DOHH2 (cell line): Measurements from ENCODE around the gene WTAP.

Source experiments
- H3F3A ChIP-seq: fragments of 200-600 bp; sonication (generic), shearing (Covaris generic); 2 replicates; pipeline ENCODE4 v1.6.0; 2016; ENCODE audit warnings: antibody characterized with exemption, mild to moderate bottlenecking; ENCODE audit not compliant: control insufficient read depth, insufficient read depth
- H3K27ac ChIP-seq: fragments of 200-600 bp; sonication (generic); 2 replicates; pipeline ENCODE4 v1.5.1; 2014; ENCODE audit warnings: low read depth, mild to moderate bottlenecking, low read length, moderate library complexity
- H3K27me3 ChIP-seq: fragments of 200-600 bp; sonication (generic); 2 replicates; pipeline ENCODE4 v1.6.1; 2014; ENCODE audit warnings: mild to moderate bottlenecking, low read length, mixed read lengths; ENCODE audit not compliant: control insufficient read depth
- H3K36me3 ChIP-seq: fragments of 200-600 bp; sonication (generic); 2 replicates; pipeline ENCODE4 v1.6.1; 2014; ENCODE audit warnings: mild to moderate bottlenecking, low read length, moderate library complexity, mixed read lengths; ENCODE audit not compliant: control insufficient read depth
- H3K4me1 ChIP-seq: fragments of 200-600 bp; sonication (generic); 2 replicates; pipeline ENCODE4 v1.6.1; 2014; ENCODE audit warnings: mild to moderate bottlenecking, low read length, mixed read lengths; ENCODE audit not compliant: control insufficient read depth
- H3K4me2 ChIP-seq: fragments of 200-600 bp; sonication (generic); 2 replicates; pipeline ENCODE4 v1.6.0; 2014; ENCODE audit warnings: mild to moderate bottlenecking, low read length, moderate library complexity
- H3K4me3 ChIP-seq: fragments of 200-600 bp; sonication (generic); 2 replicates; pipeline ENCODE4 v1.5.1; 2014; ENCODE audit warnings: mild to moderate bottlenecking, low read length, mixed read lengths
- H3K79me2 ChIP-seq: fragments of 200-600 bp; sonication (generic); 2 replicates; pipeline ENCODE4 v1.6.1; 2014; ENCODE audit warnings: mild to moderate bottlenecking, low read length, mixed read lengths; ENCODE audit not compliant: control insufficient read depth
- H3K9me2 ChIP-seq: fragments of 200-600 bp; sonication (generic); replicated peaks from 2 replicates; pipeline ENCODE4 v1.6.1; 2014; ENCODE audit warnings: mild to moderate bottlenecking, low read length, mixed read lengths; ENCODE audit not compliant: control insufficient read depth
- H3K9me3 ChIP-seq: fragments of 200-600 bp; sonication (generic); 2 replicates; pipeline ENCODE4 v1.6.1; 2014; ENCODE audit warnings: antibody characterized with exemption, low read length, mixed read lengths; ENCODE audit not compliant: control insufficient read depth, insufficient read depth
- H4K20me1 ChIP-seq: fragments of 200-600 bp; sonication (generic); 2 replicates; pipeline ENCODE4 v1.6.0; 2014; ENCODE audit warnings: low read depth, mild to moderate bottlenecking, antibody characterized with exemption, low read length, moderate library complexity; ENCODE audit not compliant: control insufficient read depth, insufficient read depth
- EZH2phosphoT487 ChIP-seq: fragments of 200-600 bp; sonication (generic); IDR thresholded peaks from 2 replicates; pipeline ENCODE4 v1.6.1; 2017; ENCODE audit warnings: borderline replicate concordance, mild to moderate bottlenecking, antibody characterized with exemption, low read length, moderate library complexity, mixed read lengths
- TF ChIP-seq, protein P1 (sequence below): fragments of 200-600 bp; sonication (generic); IDR thresholded peaks from one replicate; pipeline ENCODE4 v1.5.1; 2014; ENCODE audit warnings: antibody characterized with exemption, mild to moderate bottlenecking, low read depth, low read length; ENCODE audit not compliant: poor library complexity, severe bottlenecking

The WTAP gene

DNA sequence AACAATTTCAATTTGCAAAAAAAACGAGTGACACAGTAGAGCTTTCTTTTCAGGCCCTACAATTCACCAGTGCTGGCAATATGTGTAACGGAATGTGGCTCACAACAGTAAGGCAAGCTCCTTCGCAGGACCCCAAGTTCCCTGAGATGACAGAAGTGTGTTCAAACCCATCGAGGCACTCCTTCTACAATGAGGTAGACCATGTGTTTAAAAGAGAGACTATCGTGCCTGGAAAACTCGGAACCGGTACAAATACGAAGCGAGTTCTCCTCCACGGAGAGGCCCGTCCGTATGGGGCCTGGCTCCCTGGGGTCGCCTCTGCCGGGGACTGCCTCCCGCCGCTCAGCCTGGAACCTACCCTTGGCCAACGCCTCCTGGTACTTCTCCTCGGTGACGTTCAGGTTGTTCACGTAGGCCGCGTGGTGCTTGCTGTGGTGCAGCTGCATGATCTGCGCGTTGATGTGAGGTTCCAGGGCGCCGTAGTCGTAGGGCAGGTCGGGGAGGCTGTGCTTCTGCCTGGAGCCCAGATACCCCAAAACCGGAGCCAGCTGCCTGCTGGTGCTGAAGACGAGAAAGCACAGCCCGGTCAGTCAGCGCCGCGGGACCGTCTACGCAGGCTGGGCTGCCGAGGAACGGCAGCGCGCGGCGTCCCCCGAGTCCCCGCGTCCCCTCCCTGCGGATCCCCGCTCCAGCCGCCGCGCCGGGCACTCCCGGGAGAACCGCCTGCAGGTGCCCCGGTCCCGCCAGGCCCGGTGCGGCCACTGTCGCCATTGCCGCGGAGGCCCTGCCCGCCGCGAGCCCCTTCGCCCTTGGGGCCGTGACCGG lies 34.8 kb upstream of the WTAP start:
- no peaks in the 10 kb centered on the region for H3K27me3 ChIP-seq
- no peaks in the 10 kb centered on the region; the same call in 1 of the 2 replicates for H3F3A ChIP-seq
- peaks cover 38% of the 10 kb centered on the region for H3K36me3 ChIP-seq
- peak overlapping the region; percentile 100 for H3K4me2 ChIP-seq
- TF ChIP-seq, protein P1, sequence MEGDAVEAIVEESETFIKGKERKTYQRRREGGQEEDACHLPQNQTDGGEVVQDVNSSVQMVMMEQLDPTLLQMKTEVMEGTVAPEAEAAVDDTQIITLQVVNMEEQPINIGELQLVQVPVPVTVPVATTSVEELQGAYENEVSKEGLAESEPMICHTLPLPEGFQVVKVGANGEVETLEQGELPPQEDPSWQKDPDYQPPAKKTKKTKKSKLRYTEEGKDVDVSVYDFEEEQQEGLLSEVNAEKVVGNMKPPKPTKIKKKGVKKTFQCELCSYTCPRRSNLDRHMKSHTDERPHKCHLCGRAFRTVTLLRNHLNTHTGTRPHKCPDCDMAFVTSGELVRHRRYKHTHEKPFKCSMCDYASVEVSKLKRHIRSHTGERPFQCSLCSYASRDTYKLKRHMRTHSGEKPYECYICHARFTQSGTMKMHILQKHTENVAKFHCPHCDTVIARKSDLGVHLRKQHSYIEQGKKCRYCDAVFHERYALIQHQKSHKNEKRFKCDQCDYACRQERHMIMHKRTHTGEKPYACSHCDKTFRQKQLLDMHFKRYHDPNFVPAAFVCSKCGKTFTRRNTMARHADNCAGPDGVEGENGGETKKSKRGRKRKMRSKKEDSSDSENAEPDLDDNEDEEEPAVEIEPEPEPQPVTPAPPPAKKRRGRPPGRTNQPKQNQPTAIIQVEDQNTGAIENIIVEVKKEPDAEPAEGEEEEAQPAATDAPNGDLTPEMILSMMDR = no peak
- TF ChIP-seq EZH2phosphoT487 = no peak
- no peaks in the 10 kb centered on the region for H3K9me2 ChIP-seq
- H4K20me1 ChIP-seq = no peaks in the 10 kb centered on the region
- H3K79me2 ChIP-seq = peaks cover 51% of the 10 kb centered on the region
- no peaks in the 10 kb centered on the region for H3K9me3 ChIP-seq
- peak overlapping the region; percentile 91 for H3K4me3 ChIP-seq
- H3K4me1 ChIP-seq = peaks cover 35% of the 10 kb centered on the region
- peak overlapping the region; percentile 45 for H3K27ac ChIP-seq

DNA sequence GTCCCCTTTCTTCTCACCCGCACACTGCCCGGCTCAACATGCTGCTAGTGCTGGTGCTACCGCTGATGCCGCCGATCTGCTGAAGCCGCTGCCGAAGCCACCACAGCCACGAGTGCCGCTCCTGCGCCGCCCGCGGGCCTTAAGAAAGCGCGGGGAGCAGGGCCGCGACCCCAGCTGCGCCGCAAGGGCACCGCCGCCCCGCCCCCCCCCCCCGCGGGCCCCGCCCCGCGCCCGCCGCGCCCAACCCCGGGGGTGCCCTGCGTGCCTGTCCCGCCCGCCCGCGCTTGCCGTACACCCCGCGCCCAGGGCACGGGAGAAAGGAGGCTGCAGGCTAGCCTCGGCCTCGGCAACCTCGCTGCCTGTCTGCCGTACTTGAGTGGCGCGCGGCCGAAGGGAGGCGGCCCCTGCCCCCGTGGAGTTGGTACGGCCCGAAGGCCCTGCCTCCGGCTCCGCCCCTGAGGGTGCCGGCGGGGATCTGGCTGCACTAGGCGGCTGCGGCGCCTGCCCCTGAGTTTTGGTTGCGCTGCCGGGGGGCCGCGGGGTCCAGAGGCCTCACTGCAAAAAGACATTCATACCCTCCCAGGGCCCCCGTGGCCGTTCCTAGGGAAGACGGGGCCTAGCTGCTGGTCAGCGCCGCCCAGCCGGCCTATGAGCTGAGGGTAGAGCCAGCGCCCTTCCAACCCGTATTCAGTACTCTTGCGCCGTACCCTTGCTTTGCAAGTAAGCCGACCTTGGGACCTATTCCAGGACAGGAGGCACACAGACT lies 34.0 kb upstream of the WTAP start, which contains the start of gene SOD2:
TSS of gene SOD2 (minus strand) at position 114 of the 766 bp plus-strand sequence. CDS start at position 40, 74 bp downstream.
- H3K4me2 ChIP-seq = peak within 1 kb of the TSS; percentile 100
- peaks cover 30% of the 10 kb centered on the region for H3K36me3 ChIP-seq
- no peaks in the 10 kb centered on the region; the same call in 1 of the 2 replicates for H3F3A ChIP-seq
- no peaks in the 10 kb centered on the region for H3K9me2 ChIP-seq
- H3K4me1 ChIP-seq = peaks cover 35% of the 10 kb centered on the region
- H3K4me3 ChIP-seq = peak within 1 kb of the TSS; percentile 91
- no peaks in the 10 kb centered on the region for H3K9me3 ChIP-seq
- peak within 1 kb of the TSS; percentile 55 for H3K27ac ChIP-seq
- H3K79me2 ChIP-seq = peaks cover 46% of the 10 kb centered on the region
- no peaks in the 10 kb centered on the region for H4K20me1 ChIP-seq
- no peaks in the 10 kb centered on the region for H3K27me3 ChIP-seq
- TF ChIP-seq EZH2phosphoT487 = no peak
- TF ChIP-seq, protein P1 = no peak

DNA sequence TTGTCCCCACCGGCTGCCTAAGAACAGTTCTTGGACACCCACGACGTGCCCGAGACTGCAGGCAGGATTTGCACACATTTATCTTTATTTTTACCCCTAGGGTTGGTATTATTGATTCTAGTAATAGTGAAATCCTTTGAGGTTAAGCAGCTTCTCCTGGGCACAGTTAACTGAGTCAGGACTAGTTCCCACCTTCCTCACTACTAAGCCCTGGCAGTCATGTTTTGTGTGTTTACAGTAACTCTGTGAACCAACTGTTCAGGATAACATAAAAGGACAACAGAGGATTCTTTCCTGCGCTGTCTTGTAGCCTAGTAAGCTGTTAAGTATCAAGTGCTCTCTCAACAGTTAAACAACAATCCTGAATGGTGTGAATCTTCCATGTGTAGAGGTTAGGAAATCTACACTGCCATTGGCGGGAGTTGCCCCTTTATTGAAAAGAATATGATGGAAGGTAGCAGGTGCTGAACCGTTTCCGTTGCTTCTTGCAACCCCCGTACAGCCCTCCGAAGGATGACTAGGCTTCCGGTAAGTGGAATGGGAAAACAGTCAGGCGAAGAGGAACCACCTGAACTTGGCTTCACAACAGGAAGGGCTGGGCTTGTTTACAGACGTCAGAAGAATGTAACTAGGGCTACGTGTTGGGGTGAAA lies 33.3 kb upstream of the WTAP start:
- Histone ChIP-seq H3K27ac (peak overlapping the region; percentile 55), H3K27me3 (no peaks in the 10 kb centered on the region)

More for the DNA sequence above, 33.3 kb upstream of the WTAP start:
- Histone ChIP-seq H3K36me3 (peaks cover 23% of the 10 kb centered on the region), H3K4me3 (peak overlapping the region; percentile 91), H3K9me2 (no peaks in the 10 kb centered on the region), H3K4me2 (peak overlapping the region; percentile 88), H4K20me1 (no peaks in the 10 kb centered on the region), H3K9me3 (no peaks in the 10 kb centered on the region), H3K79me2 (peaks cover 39% of the 10 kb centered on the region), H3K4me1 (peaks cover 35% of the 10 kb centered on the region), H3F3A (no peaks in the 10 kb centered on the region; the same call in 1 of the 2 replicates)
- TF ChIP-seq EZH2phosphoT487 = no peak
- TF ChIP-seq, protein P1 = no peak
